GM12874 (cell line): ENCODE results near the gene KCND3.

Experiments
- CTCF ChIP-seq: IDR thresholded peaks from 2 replicates; pipeline ENCODE4 v1.5.1; 2011; ENCODE audit warnings: low read depth, mild to moderate bottlenecking, control low read depth, low read length, moderate library complexity; ENCODE audit not compliant: insufficient read depth

KCND3 gene

GRCh38 chr1:112001436-112001835 lies 12.0 kb upstream of the KCND3 start:
- TF ChIP-seq CTCF = no peak

- TF ChIP-seq CTCF = no peak
These were observed 10.6 kb upstream of the KCND3 start for GRCh38 chr1:112000048-112000447.

GRCh38 chr1:111998332-111998731 lies 8.9 kb upstream of the KCND3 start:
- no peak for TF ChIP-seq CTCF

- TF ChIP-seq CTCF = no peak
These were observed 3.0 kb upstream of the KCND3 start for GRCh38 chr1:111992476-111992875.

GRCh38 chr1:111990878-111991718 lies 1.6 kb upstream of the KCND3 start:
- no peak for TF ChIP-seq CTCF

GRCh38 chr1:111990026-111990877 lies 784 bp upstream of the KCND3 start:
- TF ChIP-seq CTCF = no peak

- no peak for TF ChIP-seq CTCF
These were observed 570 bp downstream of the KCND3 start for GRCh38 chr1:111988743-111989453.
